ENCODE results near the gene PRR23A. TPM values are rescaled to one million over a fixed set of nuclear protein-coding genes. Genes with fewer than 3 reads are reported as not detected.

The PRR23A gene
- not detected in 2 replicates for total RNA-seq (ENCODE audit: low replicate concordance)
- long read RNA-seq: 0 reads

- no peak within 1 kb of the TSS for H3K27ac Mint-ChIP-seq
- H3K9me3 Mint-ChIP-seq: peaks cover 11% of the 10 kb centered on the region
- H3K27me3 Mint-ChIP-seq: no peaks in the 10 kb centered on the region
- TF ChIP-seq, protein P1, sequence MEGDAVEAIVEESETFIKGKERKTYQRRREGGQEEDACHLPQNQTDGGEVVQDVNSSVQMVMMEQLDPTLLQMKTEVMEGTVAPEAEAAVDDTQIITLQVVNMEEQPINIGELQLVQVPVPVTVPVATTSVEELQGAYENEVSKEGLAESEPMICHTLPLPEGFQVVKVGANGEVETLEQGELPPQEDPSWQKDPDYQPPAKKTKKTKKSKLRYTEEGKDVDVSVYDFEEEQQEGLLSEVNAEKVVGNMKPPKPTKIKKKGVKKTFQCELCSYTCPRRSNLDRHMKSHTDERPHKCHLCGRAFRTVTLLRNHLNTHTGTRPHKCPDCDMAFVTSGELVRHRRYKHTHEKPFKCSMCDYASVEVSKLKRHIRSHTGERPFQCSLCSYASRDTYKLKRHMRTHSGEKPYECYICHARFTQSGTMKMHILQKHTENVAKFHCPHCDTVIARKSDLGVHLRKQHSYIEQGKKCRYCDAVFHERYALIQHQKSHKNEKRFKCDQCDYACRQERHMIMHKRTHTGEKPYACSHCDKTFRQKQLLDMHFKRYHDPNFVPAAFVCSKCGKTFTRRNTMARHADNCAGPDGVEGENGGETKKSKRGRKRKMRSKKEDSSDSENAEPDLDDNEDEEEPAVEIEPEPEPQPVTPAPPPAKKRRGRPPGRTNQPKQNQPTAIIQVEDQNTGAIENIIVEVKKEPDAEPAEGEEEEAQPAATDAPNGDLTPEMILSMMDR (conservative IDR thresholded peaks at IDR 0.05): no peak
- no peaks in the 10 kb centered on the region for H3K4me1 Mint-ChIP-seq (ENCODE audit: unreplicated experiment)
- no peaks in the 10 kb centered on the region for H3K36me3 Mint-ChIP-seq
- DNase-seq (ENCODE audit: extremely low spot score, unreplicated experiment): no peak
- no peak within 1 kb of the TSS for H3K4me3 Mint-ChIP-seq
These were observed at the start of gene PRR23A for GRCh38 chr3:139006051-139006716. Gene PRR23A, minus strand, starts transcription at chr3:139006268. Its CDS starts 0 bp downstream, at chr3:139006268.

DNA sequence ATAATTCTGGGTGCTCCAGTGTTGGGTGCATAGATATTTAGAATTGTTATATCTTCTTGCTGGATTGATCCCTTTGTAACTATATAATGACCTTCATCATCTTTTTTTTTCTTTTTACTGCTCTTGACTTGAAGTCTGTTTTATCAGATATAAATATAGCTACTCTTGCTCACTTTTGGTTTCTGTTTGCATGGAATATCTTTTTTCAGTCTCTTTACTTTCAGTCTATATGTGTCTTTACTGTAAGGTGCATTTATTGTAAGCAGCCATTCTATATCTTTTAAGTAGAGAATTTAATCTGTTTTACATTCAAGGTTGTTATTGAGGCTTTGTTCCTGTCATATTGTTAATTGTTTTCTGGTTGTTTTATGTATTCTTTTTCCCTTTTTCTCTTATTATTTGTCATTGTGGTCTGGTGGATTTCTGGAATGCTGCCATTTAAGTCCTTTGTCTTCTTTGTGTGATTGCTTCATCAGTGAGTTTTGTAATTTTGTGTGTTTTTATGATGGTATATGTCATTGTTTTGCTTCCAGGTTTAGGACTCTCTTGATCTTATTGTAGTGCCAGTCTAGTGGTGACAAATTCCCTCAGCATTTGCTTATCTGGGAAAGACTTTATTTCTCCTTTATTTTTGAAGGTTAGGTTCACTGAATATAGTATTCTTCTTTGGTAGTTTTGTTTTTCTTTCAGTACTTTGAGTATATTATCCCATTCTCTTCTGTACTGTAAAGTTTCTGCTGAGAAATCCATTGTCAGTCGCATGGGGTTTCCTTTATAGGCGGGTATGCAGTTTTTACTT is 46.9 kb upstream of the PRR23A start:
- no peaks in the 10 kb centered on the region for H3K36me3 Mint-ChIP-seq
- TF ChIP-seq, protein P1 (conservative IDR thresholded peaks at IDR 0.05): no peak
- H3K4me3 Mint-ChIP-seq: no peak overlapping the region
- no peaks in the 10 kb centered on the region for H3K4me1 Mint-ChIP-seq (ENCODE audit: unreplicated experiment)
- H3K9me3 Mint-ChIP-seq: peaks cover 5% of the 10 kb centered on the region
- H3K27me3 Mint-ChIP-seq: peaks cover 4% of the 10 kb centered on the region
- no peak overlapping the region for H3K27ac Mint-ChIP-seq
- no peak for DNase-seq (ENCODE audit: extremely low spot score, unreplicated experiment)

- no peaks in the 10 kb centered on the region for H3K4me1 Mint-ChIP-seq (ENCODE audit: unreplicated experiment)
- H3K27ac Mint-ChIP-seq: no peak within 1 kb of the TSS
- H3K4me3 Mint-ChIP-seq: no peak within 1 kb of the TSS
- TF ChIP-seq, protein P1 (conservative IDR thresholded peaks at IDR 0.05): no peak
- H3K9me3 Mint-ChIP-seq: no peaks in the 10 kb centered on the region
- DNase-seq (ENCODE audit: extremely low spot score, unreplicated experiment): no peak
- no peaks in the 10 kb centered on the region for H3K36me3 Mint-ChIP-seq
- no peaks in the 10 kb centered on the region for H3K27me3 Mint-ChIP-seq
These were observed 38.5 kb upstream of the PRR23A start, which contains the start of gene PRR23C for GRCh38 chr3:139044366-139045210. Gene PRR23C, minus strand, starts transcription at chr3:139044892. Its CDS starts 272 bp downstream, at chr3:139044620.

- H3K9me3 Mint-ChIP-seq: no peaks in the 10 kb centered on the region
- H3K36me3 Mint-ChIP-seq: no peaks in the 10 kb centered on the region
- no peaks in the 10 kb centered on the region for H3K27me3 Mint-ChIP-seq
- no peak overlapping the region for H3K4me3 Mint-ChIP-seq
- H3K4me1 Mint-ChIP-seq (ENCODE audit: unreplicated experiment): no peaks in the 10 kb centered on the region
- H3K27ac Mint-ChIP-seq: no peak overlapping the region
- TF ChIP-seq, protein P1 (conservative IDR thresholded peaks at IDR 0.05): no peak
- DNase-seq (ENCODE audit: extremely low spot score, unreplicated experiment): no peak
These were observed 37.7 kb upstream of the PRR23A start for GRCh38 chr3:139043554-139044365.

GRCh38 chr3:139037478-139037877 is 31.4 kb upstream of the PRR23A start:
- H3K27ac Mint-ChIP-seq: no peak overlapping the region
- no peak overlapping the region for H3K4me3 Mint-ChIP-seq
- no peaks in the 10 kb centered on the region for H3K36me3 Mint-ChIP-seq
- no peaks in the 10 kb centered on the region for H3K4me1 Mint-ChIP-seq (ENCODE audit: unreplicated experiment)
- H3K27me3 Mint-ChIP-seq: peaks cover 16% of the 10 kb centered on the region
- TF ChIP-seq, protein P1 (conservative IDR thresholded peaks at IDR 0.05): no peak
- H3K9me3 Mint-ChIP-seq: no peaks in the 10 kb centered on the region
- DNase-seq (ENCODE audit: extremely low spot score, unreplicated experiment): no peak

Data from type B pancreatic cell (in vitro differentiated cells).